Measurements from ENCODE around the gene UBE2O.
A peak's percentile ranks its signal among the peaks of the same experiment; 100 is the strongest.

The UBE2O gene

DNA sequence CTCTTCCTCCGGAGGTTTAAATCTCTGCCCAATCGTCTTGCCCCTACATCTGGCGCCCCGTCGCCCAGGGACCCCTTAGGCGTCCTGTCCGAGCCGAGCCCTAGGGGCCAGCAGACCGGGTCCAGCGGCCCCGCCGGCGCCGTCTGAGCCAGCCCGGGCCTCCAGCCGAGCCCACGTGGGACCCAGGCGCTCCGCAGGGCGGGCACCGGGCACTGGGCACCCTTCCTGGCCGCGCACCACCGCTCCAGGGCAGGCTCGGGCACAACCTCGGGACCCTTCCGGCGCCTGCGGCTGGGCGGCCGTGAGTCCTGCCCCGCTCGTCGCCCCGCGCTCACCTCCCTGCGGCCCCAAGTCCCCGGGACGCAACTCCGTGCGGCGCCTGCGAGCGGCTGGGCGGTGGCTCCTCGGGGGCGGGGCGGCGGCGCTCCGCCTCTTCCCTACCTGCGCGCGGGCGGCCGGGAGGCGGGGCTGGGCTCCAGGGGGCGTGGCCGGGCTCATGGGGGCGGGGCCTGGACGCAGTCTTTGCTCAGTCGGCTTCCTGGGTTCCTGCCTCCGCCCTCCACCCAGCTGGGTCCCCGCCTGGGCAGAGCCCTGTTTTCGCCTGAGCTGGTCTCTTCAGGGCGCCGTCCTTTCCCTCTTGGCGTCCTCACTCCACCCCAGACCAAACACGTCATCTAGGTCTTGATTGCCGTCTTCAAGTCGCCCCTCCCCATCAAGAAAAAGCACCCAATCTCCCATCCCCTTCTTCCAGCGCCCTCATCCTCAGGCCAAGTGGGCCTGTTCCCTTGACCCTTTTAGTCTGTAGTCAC is 48.3 kb upstream of the UBE2O start, which contains the start of gene RHBDF2:
RHBDF2 (minus strand) TSS at position 406 of the 809 bp plus-strand sequence. CDS start 19,899 bp downstream, outside the sequence.
- TF ChIP-seq, protein P1, sequence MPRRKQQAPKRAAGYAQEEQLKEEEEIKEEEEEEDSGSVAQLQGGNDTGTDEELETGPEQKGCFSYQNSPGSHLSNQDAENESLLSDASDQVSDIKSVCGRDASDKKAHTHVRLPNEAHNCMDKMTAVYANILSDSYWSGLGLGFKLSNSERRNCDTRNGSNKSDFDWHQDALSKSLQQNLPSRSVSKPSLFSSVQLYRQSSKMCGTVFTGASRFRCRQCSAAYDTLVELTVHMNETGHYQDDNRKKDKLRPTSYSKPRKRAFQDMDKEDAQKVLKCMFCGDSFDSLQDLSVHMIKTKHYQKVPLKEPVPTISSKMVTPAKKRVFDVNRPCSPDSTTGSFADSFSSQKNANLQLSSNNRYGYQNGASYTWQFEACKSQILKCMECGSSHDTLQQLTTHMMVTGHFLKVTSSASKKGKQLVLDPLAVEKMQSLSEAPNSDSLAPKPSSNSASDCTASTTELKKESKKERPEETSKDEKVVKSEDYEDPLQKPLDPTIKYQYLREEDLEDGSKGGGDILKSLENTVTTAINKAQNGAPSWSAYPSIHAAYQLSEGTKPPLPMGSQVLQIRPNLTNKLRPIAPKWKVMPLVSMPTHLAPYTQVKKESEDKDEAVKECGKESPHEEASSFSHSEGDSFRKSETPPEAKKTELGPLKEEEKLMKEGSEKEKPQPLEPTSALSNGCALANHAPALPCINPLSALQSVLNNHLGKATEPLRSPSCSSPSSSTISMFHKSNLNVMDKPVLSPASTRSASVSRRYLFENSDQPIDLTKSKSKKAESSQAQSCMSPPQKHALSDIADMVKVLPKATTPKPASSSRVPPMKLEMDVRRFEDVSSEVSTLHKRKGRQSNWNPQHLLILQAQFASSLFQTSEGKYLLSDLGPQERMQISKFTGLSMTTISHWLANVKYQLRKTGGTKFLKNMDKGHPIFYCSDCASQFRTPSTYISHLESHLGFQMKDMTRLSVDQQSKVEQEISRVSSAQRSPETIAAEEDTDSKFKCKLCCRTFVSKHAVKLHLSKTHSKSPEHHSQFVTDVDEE (CRISPR knock-in tag; IDR thresholded peaks at IDR 0.05) = no peak
- TF ChIP-seq, protein P2, sequence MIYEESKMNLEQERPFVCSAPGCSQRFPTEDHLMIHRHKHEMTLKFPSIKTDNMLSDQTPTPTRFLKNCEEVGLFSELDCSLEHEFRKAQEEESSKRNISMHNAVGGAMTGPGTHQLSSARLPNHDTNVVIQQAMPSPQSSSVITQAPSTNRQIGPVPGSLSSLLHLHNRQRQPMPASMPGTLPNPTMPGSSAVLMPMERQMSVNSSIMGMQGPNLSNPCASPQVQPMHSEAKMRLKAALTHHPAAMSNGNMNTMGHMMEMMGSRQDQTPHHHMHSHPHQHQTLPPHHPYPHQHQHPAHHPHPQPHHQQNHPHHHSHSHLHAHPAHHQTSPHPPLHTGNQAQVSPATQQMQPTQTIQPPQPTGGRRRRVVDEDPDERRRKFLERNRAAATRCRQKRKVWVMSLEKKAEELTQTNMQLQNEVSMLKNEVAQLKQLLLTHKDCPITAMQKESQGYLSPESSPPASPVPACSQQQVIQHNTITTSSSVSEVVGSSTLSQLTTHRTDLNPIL (CRISPR knock-in tag; IDR thresholded peaks at IDR 0.05; ENCODE audit: low read depth) = no peak
- TF ChIP-seq TCF4 (CRISPR knock-in tag; IDR thresholded peaks at IDR 0.05; ENCODE audit: borderline replicate concordance) = no peak
- no peak for TF ChIP-seq ZNF565 (CRISPR knock-in tag; conservative IDR thresholded peaks at IDR 0.05; ENCODE audit: low read depth)
- no peak for TF ChIP-seq BACH2 (CRISPR knock-in tag; IDR thresholded peaks at IDR 0.05; ENCODE audit: borderline replicate concordance)
- TF ChIP-seq ESRRG (CRISPR knock-in tag; IDR thresholded peaks at IDR 0.05) = no peak
- TF ChIP-seq ZFP30 (CRISPR knock-in tag; IDR thresholded peaks at IDR 0.05) = no peak
- TF ChIP-seq ARNTL (CRISPR knock-in tag; IDR thresholded peaks at IDR 0.05; ENCODE audit: borderline replicate concordance, low read depth) = no peak
- no peak for TF ChIP-seq ZFP3 (CRISPR knock-in tag; IDR thresholded peaks at IDR 0.05)
- TF ChIP-seq PPARA (CRISPR knock-in tag; IDR thresholded peaks at IDR 0.05; ENCODE audit: borderline replicate concordance) = no peak; the same call in 1 of the 2 replicates
- no peak for TF ChIP-seq TOX (CRISPR knock-in tag; IDR thresholded peaks at IDR 0.05; ENCODE audit: borderline replicate concordance)
- TF ChIP-seq CSDC2 (CRISPR knock-in tag; IDR thresholded peaks at IDR 0.05) = no peak
- no peak for TF ChIP-seq SNAI2 (CRISPR knock-in tag; IDR thresholded peaks at IDR 0.05)
- TF ChIP-seq, protein P3, sequence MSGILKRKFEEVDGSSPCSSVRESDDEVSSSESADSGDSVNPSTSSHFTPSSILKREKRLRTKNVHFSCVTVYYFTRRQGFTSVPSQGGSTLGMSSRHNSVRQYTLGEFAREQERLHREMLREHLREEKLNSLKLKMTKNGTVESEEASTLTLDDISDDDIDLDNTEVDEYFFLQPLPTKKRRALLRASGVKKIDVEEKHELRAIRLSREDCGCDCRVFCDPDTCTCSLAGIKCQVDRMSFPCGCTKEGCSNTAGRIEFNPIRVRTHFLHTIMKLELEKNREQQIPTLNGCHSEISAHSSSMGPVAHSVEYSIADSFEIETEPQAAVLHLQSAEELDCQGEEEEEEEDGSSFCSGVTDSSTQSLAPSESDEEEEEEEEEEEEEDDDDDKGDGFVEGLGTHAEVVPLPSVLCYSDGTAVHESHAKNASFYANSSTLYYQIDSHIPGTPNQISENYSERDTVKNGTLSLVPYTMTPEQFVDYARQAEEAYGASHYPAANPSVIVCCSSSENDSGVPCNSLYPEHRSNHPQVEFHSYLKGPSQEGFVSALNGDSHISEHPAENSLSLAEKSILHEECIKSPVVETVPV (CRISPR knock-in tag; IDR thresholded peaks at IDR 0.05) = no peak
- no peak for TF ChIP-seq ISL1 (CRISPR knock-in tag; IDR thresholded peaks at IDR 0.05)
- TF ChIP-seq ZNF8 (CRISPR knock-in tag; IDR thresholded peaks at IDR 0.05) = no peak
- TF ChIP-seq, protein P4, sequence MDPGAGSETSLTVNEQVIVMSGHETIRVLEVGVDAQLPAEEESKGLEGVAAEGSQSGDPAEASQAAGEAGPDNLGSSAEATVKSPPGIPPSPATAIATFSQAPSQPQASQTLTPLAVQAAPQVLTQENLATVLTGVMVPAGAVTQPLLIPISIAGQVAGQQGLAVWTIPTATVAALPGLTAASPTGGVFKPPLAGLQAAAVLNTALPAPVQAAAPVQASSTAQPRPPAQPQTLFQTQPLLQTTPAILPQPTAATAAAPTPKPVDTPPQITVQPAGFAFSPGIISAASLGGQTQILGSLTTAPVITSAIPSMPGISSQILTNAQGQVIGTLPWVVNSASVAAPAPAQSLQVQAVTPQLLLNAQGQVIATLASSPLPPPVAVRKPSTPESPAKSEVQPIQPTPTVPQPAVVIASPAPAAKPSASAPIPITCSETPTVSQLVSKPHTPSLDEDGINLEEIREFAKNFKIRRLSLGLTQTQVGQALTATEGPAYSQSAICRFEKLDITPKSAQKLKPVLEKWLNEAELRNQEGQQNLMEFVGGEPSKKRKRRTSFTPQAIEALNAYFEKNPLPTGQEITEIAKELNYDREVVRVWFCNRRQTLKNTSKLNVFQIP (CRISPR knock-in tag; IDR thresholded peaks at IDR 0.05; ENCODE audit: borderline replicate concordance, low read depth) = no peak
- peak; percentile 77 for ATAC-seq

DNA sequence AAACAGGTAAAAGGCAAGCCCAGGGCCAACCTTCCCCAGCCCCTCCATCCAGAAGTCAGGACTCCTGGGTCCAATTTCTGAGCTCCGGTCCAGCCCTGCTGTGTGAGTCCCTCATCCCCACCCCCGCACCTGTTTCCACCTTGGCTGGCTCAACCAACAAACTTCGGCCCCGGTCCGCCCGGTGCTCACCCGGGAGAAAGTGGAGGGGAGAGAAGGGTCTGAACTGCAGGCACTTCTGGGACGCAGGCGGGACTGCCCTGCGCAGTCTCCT is 47.7 kb upstream of the UBE2O start:
- TF ChIP-seq, protein P3 (CRISPR knock-in tag; IDR thresholded peaks at IDR 0.05) = no peak
- TF ChIP-seq, protein P1 (CRISPR knock-in tag; IDR thresholded peaks at IDR 0.05) = no peak
- TF ChIP-seq, protein P2 (CRISPR knock-in tag; IDR thresholded peaks at IDR 0.05; ENCODE audit: low read depth) = no peak
- TF ChIP-seq, protein P5, sequence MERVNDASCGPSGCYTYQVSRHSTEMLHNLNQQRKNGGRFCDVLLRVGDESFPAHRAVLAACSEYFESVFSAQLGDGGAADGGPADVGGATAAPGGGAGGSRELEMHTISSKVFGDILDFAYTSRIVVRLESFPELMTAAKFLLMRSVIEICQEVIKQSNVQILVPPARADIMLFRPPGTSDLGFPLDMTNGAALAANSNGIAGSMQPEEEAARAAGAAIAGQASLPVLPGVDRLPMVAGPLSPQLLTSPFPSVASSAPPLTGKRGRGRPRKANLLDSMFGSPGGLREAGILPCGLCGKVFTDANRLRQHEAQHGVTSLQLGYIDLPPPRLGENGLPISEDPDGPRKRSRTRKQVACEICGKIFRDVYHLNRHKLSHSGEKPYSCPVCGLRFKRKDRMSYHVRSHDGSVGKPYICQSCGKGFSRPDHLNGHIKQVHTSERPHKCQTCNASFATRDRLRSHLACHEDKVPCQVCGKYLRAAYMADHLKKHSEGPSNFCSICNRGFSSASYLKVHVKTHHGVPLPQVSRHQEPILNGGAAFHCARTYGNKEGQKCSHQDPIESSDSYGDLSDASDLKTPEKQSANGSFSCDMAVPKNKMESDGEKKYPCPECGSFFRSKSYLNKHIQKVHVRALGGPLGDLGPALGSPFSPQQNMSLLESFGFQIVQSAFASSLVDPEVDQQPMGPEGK (CRISPR knock-in tag; IDR thresholded peaks at IDR 0.05; ENCODE audit: borderline replicate concordance) = no peak
- TF ChIP-seq BACH2 (CRISPR knock-in tag; IDR thresholded peaks at IDR 0.05; ENCODE audit: borderline replicate concordance) (no peak), ESRRG (CRISPR knock-in tag; IDR thresholded peaks at IDR 0.05) (no peak), RARB (CRISPR knock-in tag; IDR thresholded peaks at IDR 0.05) (no peak), ZFP30 (CRISPR knock-in tag; IDR thresholded peaks at IDR 0.05) (no peak), ISL1 (CRISPR knock-in tag; IDR thresholded peaks at IDR 0.05) (no peak), ZNF70 (CRISPR knock-in tag; IDR thresholded peaks at IDR 0.05) (no peak), TCF4 (CRISPR knock-in tag; IDR thresholded peaks at IDR 0.05; ENCODE audit: borderline replicate concordance) (no peak), PPARA (CRISPR knock-in tag; IDR thresholded peaks at IDR 0.05; ENCODE audit: borderline replicate concordance) (no peak)
- peak; percentile 33; the same call in 2 of the 3 replicates for ATAC-seq
